ENCODE data around the gene LGR4. TPM values are rescaled to one million over a fixed set of nuclear protein-coding genes. Genes with fewer than 3 reads are reported as not detected.

Gene LGR4
- total RNA-seq, 1 experiment from 2014 or later: 7.1 TPM

- Histone ChIP-seq H3K27me3 (ENCODE audit: insufficient read depth, low read length) (no peaks in the 10 kb centered on the region), H3K36me3 (ENCODE audit: control insufficient read depth in 1 of 2, insufficient read depth in 2 of 2, low read length in 2 of 2) (no peaks in the 10 kb centered on the region), H3K9me2 (ENCODE audit: insufficient read depth) (no peaks in the 10 kb centered on the region), H3K79me2 (ENCODE audit: insufficient read depth, low read length) (no peaks in the 10 kb centered on the region), H3K27ac (ENCODE audit: low read depth, low read length) (no peak overlapping the region), H2AFZ (ENCODE audit: low read depth, low read length, poor library complexity, severe bottlenecking) (peak overlapping the region; percentile 9), H3K9me3 (ENCODE audit: control insufficient read depth in 1 of 2, insufficient read depth in 1 of 2, low read depth in 1 of 2, low read length in 2 of 2) (no peaks in the 10 kb centered on the region), H3K4me2 (ENCODE audit: low read length) (peak overlapping the region; percentile 58), H3K4me1 (ENCODE audit: control insufficient read depth in 1 of 2, insufficient read depth in 2 of 2, low read length in 2 of 2) (peaks cover 15 to 29% of the 10 kb centered on the region in 2 experiments), H3K9ac (ENCODE audit: low read length) (no peak overlapping the region), H3K4me3 (replicated peaks in 1 of 2; ENCODE audit: low read depth in 1 of 2, low read length in 2 of 2) (no peak overlapping the region), H4K20me1 (ENCODE audit: insufficient read depth) (no peaks in the 10 kb centered on the region)
- POLR2A ChIA-PET: no interaction called here
- RAD21 ChIA-PET (ENCODE audit: low non-redundant PET in 1 of 2, low total read pairs in 2 of 2, uncharacterized antibody in 2 of 2, unreplicated experiment in 2 of 2): no interaction called here
- BruUV-seq (replicated peaks): no TSS peak
- CTCF ChIA-PET: interaction anchor here (2.3 kb wide), 1 partner anchor 23 kb away, joined by 5 read pairs; no protein-coding TSS in a partner anchor
- intact Hi-C loops (cut with micrococcal nuclease): no loop called here
- ATAC-seq: peak; percentile 85
- peak; percentile 39 for DNase-seq (ENCODE audit: low read depth, low spot score)
- TF ChIP-seq TCF7L2 (IDR thresholded peaks at IDR 0.05; ENCODE audit: borderline replicate concordance, extremely low read depth, insufficient read depth, insufficient read length) (peak; percentile 73), ZNF274 (IDR thresholded peaks at IDR 0.05; ENCODE audit: low read depth, low read length) (no peak), POLR2AphosphoS5 (IDR thresholded peaks at IDR 0.05; ENCODE audit: low read depth, low read length) (no peak), SRF (IDR thresholded peaks at IDR 0.05; ENCODE audit: low read depth) (no peak)
Measured at GRCh38 chr11:27319072-27319471, 153.5 kb downstream of the LGR4 start.

DNA sequence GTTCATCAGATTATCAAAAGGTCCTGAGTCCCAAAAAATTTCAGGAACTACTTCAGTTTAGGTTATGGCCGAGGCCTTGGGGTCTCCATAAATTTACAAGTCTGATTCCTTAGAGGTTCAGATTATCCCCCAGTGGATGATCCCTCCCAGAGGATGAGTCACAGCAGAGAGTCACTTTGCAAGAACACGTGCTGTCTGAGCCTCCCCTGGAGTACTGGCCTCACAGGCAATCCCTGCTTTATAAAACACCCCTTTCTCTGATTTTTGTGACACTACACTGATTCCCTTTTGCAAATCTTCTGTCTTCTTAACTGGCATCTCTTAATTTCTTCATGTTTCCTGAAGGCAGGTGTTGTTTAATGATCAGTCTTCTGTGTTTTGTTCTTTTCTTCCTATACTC, 154.8 kb downstream of the LGR4 start:
- H3K27me3 ChIP-seq (ENCODE audit: insufficient read depth, low read length): no peaks in the 10 kb centered on the region
- no peak for TF ChIP-seq REST (IDR thresholded peaks at IDR 0.05; ENCODE audit: low read depth)
- 0 out of 2 replicates have a peak, but pooled peaks have one; percentile 23 for TF ChIP-seq JUND (IDR thresholded peaks at IDR 0.05)
- TF ChIP-seq FOSL1 (IDR thresholded peaks at IDR 0.05; ENCODE audit: low read depth): peak; percentile 34; the same call in 1 of the 2 replicates
- TF ChIP-seq MAX (IDR thresholded peaks at IDR 0.05): peak; percentile 43; the same call in 1 of the 2 replicates
- TF ChIP-seq SP1 (IDR thresholded peaks at IDR 0.05; ENCODE audit: low read depth): 0 out of 2 replicates have a peak, but pooled peaks have one; percentile 7
- no peak for TF ChIP-seq ZNF274 (IDR thresholded peaks at IDR 0.05; ENCODE audit: low read depth, low read length)
- TF ChIP-seq CTCF (IDR thresholded peaks at IDR 0.05 in 2 of 3, conservative IDR thresholded peaks at IDR 0.05 in 1 of 3; ENCODE audit: borderline replicate concordance in 1 of 3, insufficient read depth in 1 of 3, low read depth in 2 of 3, low read length in 2 of 3): no peak
- DNase-seq (ENCODE audit: low read depth, low spot score): peak; percentile 15
- no peaks in the 10 kb centered on the region for H4K20me1 ChIP-seq (ENCODE audit: insufficient read depth)
- no peaks in the 10 kb centered on the region for H3K9me3 ChIP-seq (ENCODE audit: control insufficient read depth in 1 of 2, insufficient read depth in 1 of 2, low read depth in 1 of 2, low read length in 2 of 2)
- H2AFZ ChIP-seq (ENCODE audit: low read depth, low read length, poor library complexity, severe bottlenecking): no peak overlapping the region
- ChIA-PET POLR2A (no interaction called here), RAD21 (ENCODE audit: low non-redundant PET in 1 of 2, low total read pairs in 2 of 2, uncharacterized antibody in 2 of 2, unreplicated experiment in 2 of 2) (no interaction called here), CTCF (no interaction called here)
- ATAC-seq: peak; percentile 78
- H3K9me2 ChIP-seq (ENCODE audit: insufficient read depth): no peaks in the 10 kb centered on the region
- peak overlapping the region; percentile 9; the same call in 1 of the 2 replicates for H3K4me2 ChIP-seq (ENCODE audit: low read length)
- H3K4me3 ChIP-seq (replicated peaks in 1 of 2; ENCODE audit: low read depth in 1 of 2, low read length in 2 of 2): no peak overlapping the region
- H3K9ac ChIP-seq (ENCODE audit: low read length): no peak overlapping the region
- no peaks in the 10 kb centered on the region for H3K36me3 ChIP-seq (ENCODE audit: control insufficient read depth in 1 of 2, insufficient read depth in 2 of 2, low read length in 2 of 2)
- no peak overlapping the region for H3K27ac ChIP-seq (ENCODE audit: low read depth, low read length)
- no peaks in the 10 kb centered on the region for H3K79me2 ChIP-seq (ENCODE audit: insufficient read depth, low read length)
- H3K4me1 ChIP-seq (ENCODE audit: control insufficient read depth in 1 of 2, insufficient read depth in 2 of 2, low read length in 2 of 2): peaks cover 15 to 29% of the 10 kb centered on the region in 2 experiments
- intact Hi-C loops (cut with micrococcal nuclease): no loop called here
- no TSS peak for BruUV-seq (replicated peaks)
